Caco-2 (cell line): ENCODE measurements around the gene ADAMTS3. TPM values are rescaled to one million over a fixed set of nuclear protein-coding genes. Genes with fewer than 3 reads are reported as not detected.

Experiments
- BruUV-seq: library from RNA; stranded (reverse); fragments of 400-500 nt; replicated peaks from 2 replicates; lab custom pipeline; 2021; lab: Mats Ljungman, UMichigan
- CTCF ChIA-PET: fragments of 300-600 bp; sonication (Branson Sonifier 250); formaldehyde crosslinking; loops from one replicate; lab custom pipeline; 2022; ENCODE audit warnings: antibody characterized with exemption; lab: Charles Lee
- POLR2A ChIA-PET: fragments of 300-600 bp; sonication (Branson Sonifier 250); formaldehyde crosslinking; loops from one replicate; lab custom pipeline; 2022; ENCODE audit warnings: antibody characterized with exemption; lab: Charles Lee
- DNase-seq, 2 experiments: peaks; one replicate each; pipeline versions ENCODE4 v3.0.0 to v3.0.0-alpha.2; 2020 to 2022
- H3K27me3 ChIP-seq: replicated peaks from 2 replicates; pipeline ENCODE4 v1.6.0; 2011; ENCODE audit warnings: low read length; ENCODE audit not compliant: control insufficient read depth, insufficient read depth
- H3K36me3 ChIP-seq: 2 replicates; pipeline ENCODE4 v1.5.1; 2011; ENCODE audit warnings: low read length; ENCODE audit not compliant: control insufficient read depth, insufficient read depth
- H3K4me1 ChIP-seq: fragments of 250-450 bp; sonication (Bioruptor Pico); 2 replicates; pipeline ENCODE4 v1.5.1; 2020; ENCODE audit warnings: mild to moderate bottlenecking
- H3K4me3 ChIP-seq: 2 replicates; pipeline ENCODE4 v1.5.1; 2011; ENCODE audit warnings: low read depth, mild to moderate bottlenecking, control low read depth, low read length
- H3K9me3 ChIP-seq: fragments of 250-450 bp; sonication (Bioruptor Pico); 2 replicates; pipeline ENCODE4 v1.5.1; 2020; ENCODE audit warnings: mild to moderate bottlenecking, moderate library complexity
- H3K27ac Mint-ChIP-seq: one replicate; pipeline ENCODE4 v1.8.0; 2022; ENCODE audit warnings: mixed read lengths; ENCODE audit not compliant: unreplicated experiment
- H3K27me3 Mint-ChIP-seq: one replicate; pipeline ENCODE4 v1.8.0; 2022; ENCODE audit warnings: mixed read lengths; ENCODE audit not compliant: insufficient read depth, unreplicated experiment
- H3K36me3 Mint-ChIP-seq: one replicate; pipeline ENCODE4 v1.8.0; 2022; ENCODE audit warnings: mild to moderate bottlenecking, mixed read lengths; ENCODE audit not compliant: insufficient read depth, unreplicated experiment
- H3K4me1 Mint-ChIP-seq: one replicate; pipeline ENCODE4 v1.8.0; 2022; ENCODE audit warnings: low read depth, mixed read lengths; ENCODE audit not compliant: unreplicated experiment
- H3K4me3 Mint-ChIP-seq: one replicate; pipeline ENCODE4 v1.8.0; 2022; ENCODE audit warnings: mild to moderate bottlenecking, moderate library complexity, mixed read lengths; ENCODE audit not compliant: unreplicated experiment
- H3K9me3 Mint-ChIP-seq: one replicate; pipeline ENCODE4 v1.8.0; 2022; ENCODE audit warnings: mixed read lengths; ENCODE audit not compliant: unreplicated experiment
- intact Hi-C: fragments of 100-400 bp; cut with micrococcal nuclease; formaldehyde crosslinking; loops from one replicate; pipeline ENCODE4 v1.10.0; 2022; ENCODE audit not compliant: unreplicated experiment
- total RNA-seq: library from RNA; stranded (reverse); gene quantifications from 2 replicates; pipeline ENCODE4 v1.2.3, GENCODE V29; 2022
- TF ChIP-seq, protein P1 (sequence below), 2 experiments: fragments of 200-600 bp in 1 of 2; IDR thresholded peaks; 1 replicate in 1 of 2; 2 replicates in 1 of 2; pipeline versions ENCODE4 v1.5.1 to v1.8.0; 2011 to 2022; ENCODE audit warnings: antibody characterized with exemption in 1 of 2, control low read depth in 1 of 2, inconsistent platforms in 1 of 2, low read depth in 1 of 2, low read length in 1 of 2, mild to moderate bottlenecking in 1 of 2, moderate library complexity in 1 of 2; ENCODE audit not compliant: insufficient read depth in 1 of 2, severe bottlenecking in 1 of 2, unreplicated experiment in 1 of 2

Gene ADAMTS3
- total RNA-seq, 1 experiment from 2014 or later = not detected

- ChIA-PET CTCF (no interaction called here), POLR2A (no interaction called here)
- H3K4me1 ChIP-seq = no peaks in the 10 kb centered on the region
- no peak overlapping the region for H3K4me3 ChIP-seq
- TF ChIP-seq, protein P1, sequence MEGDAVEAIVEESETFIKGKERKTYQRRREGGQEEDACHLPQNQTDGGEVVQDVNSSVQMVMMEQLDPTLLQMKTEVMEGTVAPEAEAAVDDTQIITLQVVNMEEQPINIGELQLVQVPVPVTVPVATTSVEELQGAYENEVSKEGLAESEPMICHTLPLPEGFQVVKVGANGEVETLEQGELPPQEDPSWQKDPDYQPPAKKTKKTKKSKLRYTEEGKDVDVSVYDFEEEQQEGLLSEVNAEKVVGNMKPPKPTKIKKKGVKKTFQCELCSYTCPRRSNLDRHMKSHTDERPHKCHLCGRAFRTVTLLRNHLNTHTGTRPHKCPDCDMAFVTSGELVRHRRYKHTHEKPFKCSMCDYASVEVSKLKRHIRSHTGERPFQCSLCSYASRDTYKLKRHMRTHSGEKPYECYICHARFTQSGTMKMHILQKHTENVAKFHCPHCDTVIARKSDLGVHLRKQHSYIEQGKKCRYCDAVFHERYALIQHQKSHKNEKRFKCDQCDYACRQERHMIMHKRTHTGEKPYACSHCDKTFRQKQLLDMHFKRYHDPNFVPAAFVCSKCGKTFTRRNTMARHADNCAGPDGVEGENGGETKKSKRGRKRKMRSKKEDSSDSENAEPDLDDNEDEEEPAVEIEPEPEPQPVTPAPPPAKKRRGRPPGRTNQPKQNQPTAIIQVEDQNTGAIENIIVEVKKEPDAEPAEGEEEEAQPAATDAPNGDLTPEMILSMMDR (IDR thresholded peaks at IDR 0.05; ENCODE audit: insufficient read depth in 1 of 2, low read depth in 1 of 2, low read length in 1 of 2, severe bottlenecking in 1 of 2, unreplicated experiment in 1 of 2) = no peak
- Mint-ChIP-seq H3K4me1 (no peaks in the 10 kb centered on the region), H3K4me3 (no peak overlapping the region), H3K27me3 (peaks cover 2% of the 10 kb centered on the region), H3K36me3 (no peaks in the 10 kb centered on the region), H3K9me3 (no peaks in the 10 kb centered on the region), H3K27ac (no peak overlapping the region)
- no TSS peak for BruUV-seq
- H3K36me3 ChIP-seq = no peaks in the 10 kb centered on the region
- intact Hi-C loops = no loop called here
- no peak for DNase-seq
- no peaks in the 10 kb centered on the region for H3K27me3 ChIP-seq
- H3K9me3 ChIP-seq = no peaks in the 10 kb centered on the region
Measured at GRCh38 chr4:72567821-72568675, 973 bp downstream of the ADAMTS3 start.

DNA sequence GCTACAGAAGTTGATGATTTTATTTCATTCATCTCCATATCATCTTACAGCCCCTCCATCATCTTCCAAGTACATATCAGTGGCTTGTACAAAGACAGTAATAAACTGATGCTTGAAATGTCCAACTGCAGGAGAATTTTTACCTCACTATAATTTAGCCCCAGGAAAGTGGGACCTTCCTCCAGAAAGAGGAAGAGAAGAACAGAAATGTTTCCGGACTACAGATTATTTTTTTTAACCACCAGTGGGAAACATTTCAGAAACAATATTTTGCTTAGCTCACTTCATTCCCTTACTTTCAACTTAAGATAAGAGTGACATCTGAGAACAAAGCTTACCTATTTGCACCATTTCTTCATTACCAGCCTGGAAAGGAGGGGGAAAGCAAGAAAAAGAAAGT lies 2.0 kb downstream of the ADAMTS3 start:
- peaks cover 2% of the 10 kb centered on the region for H3K27me3 Mint-ChIP-seq
- no peak overlapping the region for H3K27ac Mint-ChIP-seq
- POLR2A ChIA-PET = no interaction called here
- CTCF ChIA-PET = no interaction called here
- intact Hi-C loops = no loop called here
- H3K9me3 Mint-ChIP-seq = no peaks in the 10 kb centered on the region
- no peaks in the 10 kb centered on the region for H3K27me3 ChIP-seq
- no peak for DNase-seq
- TF ChIP-seq, protein P1 (IDR thresholded peaks at IDR 0.05; ENCODE audit: insufficient read depth in 1 of 2, low read depth in 1 of 2, low read length in 1 of 2, severe bottlenecking in 1 of 2, unreplicated experiment in 1 of 2) = no peak
- no peaks in the 10 kb centered on the region for H3K4me1 ChIP-seq
- BruUV-seq = no TSS peak
- no peak overlapping the region for H3K4me3 ChIP-seq
- H3K9me3 ChIP-seq = no peaks in the 10 kb centered on the region
- H3K36me3 Mint-ChIP-seq = no peaks in the 10 kb centered on the region
- no peaks in the 10 kb centered on the region for H3K36me3 ChIP-seq
- no peak overlapping the region for H3K4me3 Mint-ChIP-seq
- H3K4me1 Mint-ChIP-seq = no peaks in the 10 kb centered on the region

DNA sequence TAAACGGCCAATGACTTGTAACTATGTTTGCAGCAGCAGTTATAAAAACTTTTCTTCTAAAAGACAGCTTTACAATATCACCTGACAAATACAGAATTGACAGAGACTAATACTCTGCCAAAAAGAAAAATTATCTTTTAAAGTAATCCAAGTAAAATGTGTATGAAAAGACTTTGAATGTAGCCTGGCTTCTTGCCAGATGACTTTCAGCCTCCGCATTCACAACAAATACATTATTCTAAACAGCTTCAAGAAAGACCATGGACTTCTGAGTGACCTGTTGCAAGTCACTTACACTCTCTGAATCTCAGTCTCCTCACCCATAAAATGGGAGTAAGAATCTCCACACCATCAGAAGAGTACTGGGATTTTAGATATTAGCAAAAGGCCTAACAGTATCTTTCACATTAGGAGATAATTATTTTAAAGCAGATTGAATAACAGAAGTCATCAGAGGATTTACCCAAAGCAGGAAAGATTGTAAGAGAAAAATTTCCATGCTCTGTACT lies 2.5 kb downstream of the ADAMTS3 start:
- no peak overlapping the region for H3K27ac Mint-ChIP-seq
- no TSS peak for BruUV-seq
- Histone ChIP-seq H3K27me3 (no peaks in the 10 kb centered on the region), H3K4me1 (no peaks in the 10 kb centered on the region), H3K36me3 (no peaks in the 10 kb centered on the region), H3K4me3 (no peak overlapping the region), H3K9me3 (no peaks in the 10 kb centered on the region)
- DNase-seq = no peak
- H3K4me3 Mint-ChIP-seq = no peak overlapping the region
- ChIA-PET CTCF (interaction anchor here (0.6 kb wide), 1 partner anchor 1665 kb away, joined by 4 read pairs; no protein-coding TSS in a partner anchor), POLR2A (no interaction called here)
- H3K4me1 Mint-ChIP-seq = no peaks in the 10 kb centered on the region
- H3K9me3 Mint-ChIP-seq = no peaks in the 10 kb centered on the region
- no peaks in the 10 kb centered on the region for H3K36me3 Mint-ChIP-seq
- TF ChIP-seq, protein P1 (IDR thresholded peaks at IDR 0.05; ENCODE audit: insufficient read depth in 1 of 2, low read depth in 1 of 2, low read length in 1 of 2, severe bottlenecking in 1 of 2, unreplicated experiment in 1 of 2) = no peak
- intact Hi-C loops = no loop called here
- H3K27me3 Mint-ChIP-seq = no peaks in the 10 kb centered on the region
